HCT116 (cell line): ENCODE measurements around the gene LYL1. TPM values are rescaled to one million over a fixed set of nuclear protein-coding genes. Genes with fewer than 3 reads are reported as not detected.

Experiments used
- ATAC-seq: fragments of 200-7000 bp; cut with Tn5 transposase; 2 replicates; pipeline ENCODE4 v1.9.1; 2020; ENCODE audit warnings: mild to moderate bottlenecking, moderate library complexity
- BruUV-seq: library from RNA; stranded (reverse); fragments of 400-500 nt; replicated peaks from 2 replicates; lab custom pipeline; 2021; lab: Mats Ljungman, UMichigan
- CTCF ChIA-PET: fragments of 300-600 bp; sonication (Branson Sonifier 250); formaldehyde crosslinking; loops from one replicate; lab custom pipeline; 2021; ENCODE audit warnings: antibody characterized with exemption; lab: Charles Lee
- POLR2A ChIA-PET: fragments of 300-600, 350-600 bp; sonication (Branson Sonifier 250); formaldehyde crosslinking; loops from one replicate; lab custom pipeline; 2021; ENCODE audit warnings: antibody characterized with exemption; lab: Charles Lee
- RAD21 ChIA-PET, 2 experiments: fragments of 300-600 bp; sonication (Branson Sonifier 250); formaldehyde crosslinking; loops; one replicate each; lab custom pipeline; 2023; ENCODE audit warnings: low total read pairs in 2 of 2; ENCODE audit not compliant: uncharacterized antibody in 2 of 2, unreplicated experiment in 2 of 2, low non-redundant PET in 1 of 2; lab: Charles Lee
- DNase-seq: peaks from one replicate; pipeline ENCODE4 v3.0.0-alpha.2; 2010; ENCODE audit warnings: low read depth, low spot score
- H2AFZ ChIP-seq: fragments of 200-600 bp; shearing (Covaris generic), sonication (generic); 2 replicates; pipeline ENCODE4 v1.6.1; 2017; ENCODE audit warnings: low read depth, mixed run types, mixed read lengths, antibody characterized with exemption, low read length; ENCODE audit not compliant: poor library complexity, severe bottlenecking
- H3K27ac ChIP-seq: 2 replicates; pipeline ENCODE4 v1.5.1; 2012; ENCODE audit warnings: low read depth, low read length
- H3K27me3 ChIP-seq: fragments of 200-600 bp; sonication (generic); 2 replicates; pipeline ENCODE4 v1.6.1; 2016; ENCODE audit warnings: mixed run types, low read length, mixed read lengths; ENCODE audit not compliant: insufficient read depth
- H3K36me3 ChIP-seq, 2 experiments: fragments of 200-500 bp in 1 of 2; fragments of 200-600 bp in 1 of 2; sonication (Bioruptor generic) in 1 of 2; sonication (generic) in 1 of 2; 2 replicates each; pipeline versions ENCODE4 v1.5.1 to v1.6.1; 2014 to 2016; ENCODE audit warnings: low read length in 2 of 2, inconsistent platforms in 1 of 2, mixed read lengths in 1 of 2, mixed run types in 1 of 2; ENCODE audit not compliant: insufficient read depth in 2 of 2, control insufficient read depth in 1 of 2
- H3K4me1 ChIP-seq, 2 experiments: fragments of 200-600 bp in 1 of 2; sonication (generic) in 1 of 2; 2 replicates each; pipeline versions ENCODE4 v1.5.1 to v1.6.1; 2012 to 2017; ENCODE audit warnings: low read length in 2 of 2, inconsistent platforms in 1 of 2, mild to moderate bottlenecking in 1 of 2, mixed read lengths in 1 of 2, mixed run types in 1 of 2, moderate library complexity in 1 of 2; ENCODE audit not compliant: insufficient read depth in 2 of 2, control insufficient read depth in 1 of 2
- H3K4me2 ChIP-seq: fragments of 200-600 bp; sonication (generic); 2 replicates; pipeline ENCODE4 v1.6.1; 2017; ENCODE audit warnings: mixed run types, low read length, mixed read lengths
- H3K4me3 ChIP-seq, 2 experiments: fragments of 200-600 bp in 1 of 2; sonication (generic) in 1 of 2; replicated peaks in 1 of 2; 2 replicates each; pipeline ENCODE4 v1.5.1; 2011 to 2016; ENCODE audit warnings: low read length in 2 of 2, control low read depth in 1 of 2, low read depth in 1 of 2, mild to moderate bottlenecking in 1 of 2, mixed read lengths in 1 of 2, mixed run types in 1 of 2
- H3K79me2 ChIP-seq: fragments of 200-600 bp; sonication (generic); 2 replicates; pipeline ENCODE4 v1.6.1; 2017; ENCODE audit warnings: mild to moderate bottlenecking, mixed run types, low read length, moderate library complexity, mixed read lengths; ENCODE audit not compliant: insufficient read depth
- H3K9ac ChIP-seq: fragments of 200-600 bp; sonication (generic); 2 replicates; pipeline ENCODE4 v1.6.1; 2016; ENCODE audit warnings: low read length, mixed read lengths
- H3K9me2 ChIP-seq: fragments of 200-600 bp; sonication (generic), shearing (Covaris generic); 2 replicates; pipeline ENCODE4 v1.6.1; 2017; ENCODE audit warnings: mixed run types, mild to moderate bottlenecking, moderate library complexity; ENCODE audit not compliant: insufficient read depth
- H3K9me3 ChIP-seq, 2 experiments: fragments of 200-500 bp in 1 of 2; fragments of 200-600 bp in 1 of 2; sonication (Bioruptor generic) in 1 of 2; sonication (generic) in 1 of 2; 2 replicates each; pipeline ENCODE4 v1.6.1; 2014 to 2017; ENCODE audit warnings: low read length in 2 of 2, mixed read lengths in 2 of 2, inconsistent platforms in 1 of 2, low read depth in 1 of 2, mild to moderate bottlenecking in 1 of 2, mixed run types in 1 of 2, moderate library complexity in 1 of 2; ENCODE audit not compliant: control insufficient read depth in 1 of 2, insufficient read depth in 1 of 2
- H4K20me1 ChIP-seq: fragments of 200-600 bp; sonication (generic), shearing (Covaris generic); 2 replicates; pipeline ENCODE4 v1.6.1; 2017; ENCODE audit warnings: mixed run types, mild to moderate bottlenecking, moderate library complexity; ENCODE audit not compliant: insufficient read depth
- CBX3 ChIP-seq: IDR thresholded peaks from 2 replicates; pipeline ENCODE4 v1.6.1; 2012; ENCODE audit warnings: low read depth
- ELF1 ChIP-seq: IDR thresholded peaks from 2 replicates; pipeline ENCODE4 v1.6.1; 2012; ENCODE audit warnings: low read depth, borderline replicate concordance
- EZH2phosphoT487 ChIP-seq: fragments of 200-600 bp; IDR thresholded peaks from 2 replicates; pipeline ENCODE4 v1.6.1; 2018; ENCODE audit warnings: antibody characterized with exemption, borderline replicate concordance
- FOSL1 ChIP-seq: IDR thresholded peaks from 2 replicates; pipeline ENCODE4 v1.6.1; 2012; ENCODE audit warnings: low read depth
- RAD21 ChIP-seq: IDR thresholded peaks from 2 replicates; pipeline ENCODE4 v1.6.1; 2012; ENCODE audit warnings: low read depth, mild to moderate bottlenecking
- SRF ChIP-seq: IDR thresholded peaks from 2 replicates; pipeline ENCODE4 v1.6.1; 2012; ENCODE audit warnings: low read depth
- TCF7L2 ChIP-seq: IDR thresholded peaks from 2 replicates; pipeline ENCODE4 v1.7.0; 2011; ENCODE audit warnings: borderline replicate concordance, inconsistent platforms; ENCODE audit not compliant: insufficient read depth, insufficient read length; ENCODE audit errors: extremely low read depth
- ZNF274 ChIP-seq: fragments of 200-500 bp; sonication (Bioruptor generic); IDR thresholded peaks from 2 replicates; pipeline ENCODE4 v1.6.1; 2014; ENCODE audit warnings: mild to moderate bottlenecking, low read depth, low read length, inconsistent platforms
- intact Hi-C: fragments of 100-400 bp; cut with micrococcal nuclease; formaldehyde crosslinking; loops from 2 replicates; pipeline ENCODE4 v1.10.0; 2022
- total RNA-seq: library from RNA; stranded (reverse); gene quantifications from one replicate; pipeline ENCODE4 v1.2.1, GENCODE V29; 2021; ENCODE audit not compliant: unreplicated experiment
- TF ChIP-seq, protein P1 (sequence below), 3 experiments: fragments of 200-600 bp in 1 of 3; sonication (generic) in 1 of 3; IDR thresholded peaks in 2 of 3; conservative IDR thresholded peaks in 1 of 3; 2 replicates each; pipeline ENCODE4 v1.5.1; 2012 to 2017; ENCODE audit warnings: low read depth in 2 of 3, low read length in 2 of 3, antibody characterized with exemption in 1 of 3, borderline replicate concordance in 1 of 3, control low read depth in 1 of 3, mild to moderate bottlenecking in 1 of 3, mixed read lengths in 1 of 3, mixed run types in 1 of 3, moderate library complexity in 1 of 3; ENCODE audit not compliant: insufficient read depth in 1 of 3
- TF ChIP-seq, protein P2 (sequence below): IDR thresholded peaks from 2 replicates; pipeline ENCODE4 v1.6.1; 2012
- TF ChIP-seq, protein P3 (sequence below): IDR thresholded peaks from 2 replicates; pipeline ENCODE4 v1.6.1; 2012

The LYL1 gene
- total RNA-seq, 1 experiment from 2014 or later = 2.6 TPM

- CTCF ChIA-PET = no interaction called here
- Histone ChIP-seq H3K4me2 (no peak overlapping the region), H3K27me3 (no peaks in the 10 kb centered on the region), H3K9ac (no peak overlapping the region), H3K27ac (no peak overlapping the region), H2AFZ (no peak overlapping the region), H3K9me2 (no peaks in the 10 kb centered on the region), H3K9me3 (no peaks in the 10 kb centered on the region), H3K4me1 (peaks cover 3 to 23% of the 10 kb centered on the region in 2 experiments; a peak in 3 of 4 replicates), H4K20me1 (no peaks in the 10 kb centered on the region), H3K4me3 (no peak overlapping the region), H3K79me2 (no peaks in the 10 kb centered on the region), H3K36me3 (peaks cover 0 to 9% of the 10 kb centered on the region in 2 experiments; a peak in 2 of 4 replicates)
- RAD21 ChIA-PET = no interaction called here
- TF ChIP-seq SRF = no peak
- peak; percentile 34; the same call in 1 of the 2 replicates for TF ChIP-seq RAD21
- TF ChIP-seq, protein P1, sequence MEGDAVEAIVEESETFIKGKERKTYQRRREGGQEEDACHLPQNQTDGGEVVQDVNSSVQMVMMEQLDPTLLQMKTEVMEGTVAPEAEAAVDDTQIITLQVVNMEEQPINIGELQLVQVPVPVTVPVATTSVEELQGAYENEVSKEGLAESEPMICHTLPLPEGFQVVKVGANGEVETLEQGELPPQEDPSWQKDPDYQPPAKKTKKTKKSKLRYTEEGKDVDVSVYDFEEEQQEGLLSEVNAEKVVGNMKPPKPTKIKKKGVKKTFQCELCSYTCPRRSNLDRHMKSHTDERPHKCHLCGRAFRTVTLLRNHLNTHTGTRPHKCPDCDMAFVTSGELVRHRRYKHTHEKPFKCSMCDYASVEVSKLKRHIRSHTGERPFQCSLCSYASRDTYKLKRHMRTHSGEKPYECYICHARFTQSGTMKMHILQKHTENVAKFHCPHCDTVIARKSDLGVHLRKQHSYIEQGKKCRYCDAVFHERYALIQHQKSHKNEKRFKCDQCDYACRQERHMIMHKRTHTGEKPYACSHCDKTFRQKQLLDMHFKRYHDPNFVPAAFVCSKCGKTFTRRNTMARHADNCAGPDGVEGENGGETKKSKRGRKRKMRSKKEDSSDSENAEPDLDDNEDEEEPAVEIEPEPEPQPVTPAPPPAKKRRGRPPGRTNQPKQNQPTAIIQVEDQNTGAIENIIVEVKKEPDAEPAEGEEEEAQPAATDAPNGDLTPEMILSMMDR (IDR thresholded peaks at IDR 0.05 in 2 of 3, conservative IDR thresholded peaks at IDR 0.05 in 1 of 3; ENCODE audit: borderline replicate concordance in 1 of 3, insufficient read depth in 1 of 3, low read depth in 2 of 3, low read length in 2 of 3) = peak in 2 of 3 experiments; percentile 54 to 56; a peak in 4 of 6 replicates
- ATAC-seq = peak; percentile 51
- intact Hi-C loops = no loop called here
- no TSS peak for BruUV-seq
- DNase-seq = no peak
- POLR2A ChIA-PET = no interaction called here
Observed at GRCh38 chr19:13104360-13104847, 1.7 kb upstream of the LYL1 start.

- H3K9ac ChIP-seq = no peak overlapping the region
- no peak for TF ChIP-seq TCF7L2
- TF ChIP-seq ZNF274 = no peak
- no peak for TF ChIP-seq CBX3
- TF ChIP-seq SRF = no peak
- TF ChIP-seq ELF1 = no peak
- no peak for TF ChIP-seq EZH2phosphoT487
- TF ChIP-seq, protein P2, sequence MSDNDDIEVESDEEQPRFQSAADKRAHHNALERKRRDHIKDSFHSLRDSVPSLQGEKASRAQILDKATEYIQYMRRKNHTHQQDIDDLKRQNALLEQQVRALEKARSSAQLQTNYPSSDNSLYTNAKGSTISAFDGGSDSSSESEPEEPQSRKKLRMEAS = no peak
- TF ChIP-seq, protein P3, sequence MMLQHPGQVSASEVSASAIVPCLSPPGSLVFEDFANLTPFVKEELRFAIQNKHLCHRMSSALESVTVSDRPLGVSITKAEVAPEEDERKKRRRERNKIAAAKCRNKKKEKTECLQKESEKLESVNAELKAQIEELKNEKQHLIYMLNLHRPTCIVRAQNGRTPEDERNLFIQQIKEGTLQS = no peak
- TF ChIP-seq FOSL1 = no peak
- no peak overlapping the region for H3K4me3 ChIP-seq
- ATAC-seq (no peak), DNase-seq (no peak)
- H3K79me2 ChIP-seq = no peaks in the 10 kb centered on the region
- RAD21 ChIA-PET = no interaction called here
- H3K4me1 ChIP-seq = peaks cover 3 to 25% of the 10 kb centered on the region in 2 experiments; a peak in 3 of 4 replicates
- POLR2A ChIA-PET = no interaction called here
- no peak overlapping the region for H3K27ac ChIP-seq
- no peak overlapping the region for H2AFZ ChIP-seq
- intact Hi-C loops = no loop called here
- H3K9me2 ChIP-seq = no peaks in the 10 kb centered on the region
- no TSS peak for BruUV-seq
- H3K9me3 ChIP-seq = no peaks in the 10 kb centered on the region
- CTCF ChIA-PET = no interaction called here
- peaks cover 0 to 6% of the 10 kb centered on the region in 2 experiments; a peak in 1 of 4 replicates for H3K36me3 ChIP-seq
- H3K4me2 ChIP-seq = no peak overlapping the region; the same call in 1 of the 2 replicates
- no peaks in the 10 kb centered on the region for H4K20me1 ChIP-seq
- H3K27me3 ChIP-seq = no peaks in the 10 kb centered on the region
Observed at GRCh38 chr19:13103581-13104359, 1.1 kb upstream of the LYL1 start.
